Esophagus mucosa (tissue), 1 donor: Measurements from ENCODE around the gene CR1. TPM values are rescaled to one million over a fixed set of nuclear protein-coding genes. Genes with fewer than 3 reads are reported as not detected.
"Not testable (repeated sequence)": the region's sequence is repeated elsewhere in the genome, so short reads cannot be mapped to it uniquely, and the experiment has no call there.

Experiments
- ATAC-seq: fragments of 200-7000 bp; cut with Tn5 transposase; one replicate; pipeline ENCODE4 v1.9.1; 2020
- total RNA-seq: library from RNA; stranded (reverse); gene quantifications from one replicate; pipeline ENCODE4 v1.2.4, GENCODE V29; 2023
- donor health status: DM: yes; HTN: yes; CAD: no.

CR1 gene
- total RNA-seq, 1 donor from 2014 or later, result 0.96 TPM

GRCh38 chr1:207645635-207646081 is 149.7 kb downstream of the CR1 start:
- peak; percentile 53 for ATAC-seq

DNA sequence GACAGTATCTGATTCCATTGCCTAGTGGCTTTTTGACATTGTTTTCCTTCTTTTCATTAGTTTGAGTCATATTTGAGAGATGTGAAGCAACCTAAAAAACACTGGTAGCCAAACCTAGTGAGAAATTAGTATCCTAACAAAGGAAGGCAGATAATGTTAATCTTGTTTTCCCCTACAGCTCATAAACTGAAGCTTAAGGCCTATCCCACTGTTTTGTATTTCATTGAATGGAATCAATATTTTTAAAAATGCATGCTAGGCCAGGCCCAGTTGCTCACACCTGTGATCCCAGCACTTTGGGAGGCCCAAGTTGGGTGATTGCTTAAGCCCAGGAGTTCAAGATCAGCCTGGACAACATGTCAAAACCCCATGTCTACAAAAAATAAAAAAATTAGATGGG is 150.2 kb downstream of the CR1 start:
- no peak for ATAC-seq

DNA sequence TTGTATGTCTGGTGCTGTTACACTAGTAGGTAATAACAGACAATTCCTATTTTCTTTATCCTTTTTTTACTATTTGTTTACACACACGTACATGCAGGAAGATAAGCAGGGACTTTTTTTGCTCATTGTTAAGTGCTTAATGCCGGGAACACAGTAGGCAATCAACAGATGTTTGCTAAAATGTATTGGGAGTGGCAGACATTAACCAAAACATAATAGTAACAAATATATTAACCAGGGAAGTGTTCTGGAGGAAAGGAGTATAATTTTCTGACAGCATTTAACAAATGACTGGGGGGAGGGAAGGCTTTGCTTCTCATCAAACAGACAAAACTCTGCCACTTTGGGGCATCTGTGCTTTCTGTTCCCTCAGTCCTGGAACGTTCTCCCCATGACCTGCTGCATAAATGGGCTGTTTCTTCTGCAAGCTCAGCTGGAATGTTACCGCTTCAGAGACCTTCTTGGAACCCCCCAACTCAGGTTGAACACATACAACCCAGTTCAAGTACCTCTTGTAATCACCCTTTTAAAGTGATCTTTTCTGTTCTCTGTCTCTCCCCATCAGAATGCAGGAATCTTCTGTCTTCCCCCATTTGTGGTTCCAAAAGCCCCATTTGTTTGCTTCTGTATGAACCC is 151.1 kb downstream of the CR1 start:
- ATAC-seq, result no peak

DNA sequence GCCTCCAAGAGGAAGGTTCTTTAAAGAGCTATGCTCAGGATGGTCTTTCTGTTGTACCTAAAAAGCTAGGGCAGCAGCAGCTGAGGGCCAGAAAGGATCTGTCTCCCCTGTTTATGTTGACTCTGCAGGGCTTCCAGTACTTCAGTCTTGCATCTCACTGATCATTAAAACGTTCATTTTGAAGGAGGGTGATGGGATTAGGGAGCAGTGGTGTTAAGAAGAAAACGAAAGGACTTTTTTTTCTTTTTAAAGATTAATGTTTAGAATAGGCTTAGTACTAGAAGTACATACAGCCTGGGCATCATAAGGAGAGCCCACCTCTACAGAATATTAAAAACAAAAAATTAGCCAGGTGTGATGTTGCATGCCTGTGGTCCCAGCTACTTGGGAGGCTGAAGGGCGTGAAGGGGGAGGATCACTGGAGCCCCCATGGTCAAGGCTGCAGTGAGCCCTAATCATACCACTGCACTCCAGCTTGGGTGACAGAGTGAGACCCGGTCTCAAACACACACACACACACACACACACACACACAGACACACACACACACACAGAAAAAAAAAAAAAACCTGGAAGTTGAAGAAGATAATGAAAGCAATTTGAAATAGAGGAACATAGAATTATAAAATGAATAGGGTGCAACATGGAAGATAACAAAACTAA is 151.8 kb downstream of the CR1 start:
- no peak for ATAC-seq

DNA sequence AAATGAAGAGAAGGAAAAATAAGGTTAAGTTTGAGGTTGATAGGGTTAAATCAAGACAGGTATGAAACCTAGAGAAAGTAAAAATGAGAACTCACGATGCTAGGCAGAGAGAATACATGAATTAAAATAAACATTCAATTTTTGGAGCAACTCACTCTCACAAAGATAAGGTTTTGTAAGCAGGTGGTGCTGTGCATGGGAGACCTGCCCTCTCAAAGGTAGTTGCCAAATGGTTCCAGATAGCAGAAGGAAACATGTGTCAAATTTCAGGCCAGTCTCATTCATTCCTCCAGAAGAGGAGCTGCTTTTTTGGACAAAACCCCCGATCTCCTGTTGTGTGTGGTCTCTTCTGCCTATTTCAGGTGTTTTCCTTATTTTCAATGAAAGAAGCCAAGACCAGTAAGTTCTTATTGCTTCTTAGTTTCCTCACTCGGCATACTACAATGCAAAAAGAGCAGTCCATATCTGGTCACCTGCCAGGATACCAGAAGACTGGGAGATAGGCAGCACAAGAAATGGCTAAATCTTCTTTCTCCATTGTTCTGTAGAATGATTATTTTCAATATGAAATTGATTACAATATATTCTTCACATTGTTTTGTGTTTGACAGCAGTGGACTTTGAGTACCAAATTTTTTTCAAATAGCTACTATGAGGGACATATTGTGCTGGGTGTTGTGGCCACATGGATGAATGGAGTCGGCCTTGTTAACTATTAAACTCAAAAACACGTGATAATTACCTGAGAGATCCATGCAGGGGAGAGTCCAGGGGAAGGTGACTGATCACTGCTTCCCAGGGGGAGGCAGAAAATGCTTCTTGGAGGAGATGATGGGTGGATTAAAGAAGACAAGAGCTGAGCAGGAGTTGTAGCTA is 152.6 kb downstream of the CR1 start:
- no peak for ATAC-seq

DNA sequence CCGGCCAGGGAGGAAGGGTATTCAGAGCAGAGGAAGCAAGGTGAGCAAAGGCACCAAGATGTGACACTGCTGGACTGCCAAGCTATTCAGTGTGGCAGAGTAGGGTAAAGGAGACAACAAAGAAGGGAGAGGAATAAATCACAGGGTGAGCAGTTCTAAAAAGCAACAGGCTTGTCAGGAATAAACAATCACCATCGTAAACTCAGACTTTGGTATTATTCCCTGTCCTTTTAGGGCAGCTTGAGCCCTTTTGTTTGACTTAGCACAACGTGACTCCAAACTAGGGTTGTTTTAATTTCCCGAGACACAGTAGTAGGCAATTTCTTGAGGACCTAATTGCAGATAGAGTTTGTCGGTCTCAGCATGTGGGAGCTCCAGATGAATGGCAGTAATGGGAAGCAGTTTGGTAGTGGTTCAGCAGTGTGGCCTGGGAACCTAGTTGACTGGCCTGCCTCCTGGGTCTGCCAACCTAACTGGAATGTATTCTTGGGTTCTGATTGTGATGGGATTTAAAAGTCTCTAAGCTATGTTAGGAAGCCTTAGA is 153.3 kb downstream of the CR1 start:
- ATAC-seq, result no peak

DNA sequence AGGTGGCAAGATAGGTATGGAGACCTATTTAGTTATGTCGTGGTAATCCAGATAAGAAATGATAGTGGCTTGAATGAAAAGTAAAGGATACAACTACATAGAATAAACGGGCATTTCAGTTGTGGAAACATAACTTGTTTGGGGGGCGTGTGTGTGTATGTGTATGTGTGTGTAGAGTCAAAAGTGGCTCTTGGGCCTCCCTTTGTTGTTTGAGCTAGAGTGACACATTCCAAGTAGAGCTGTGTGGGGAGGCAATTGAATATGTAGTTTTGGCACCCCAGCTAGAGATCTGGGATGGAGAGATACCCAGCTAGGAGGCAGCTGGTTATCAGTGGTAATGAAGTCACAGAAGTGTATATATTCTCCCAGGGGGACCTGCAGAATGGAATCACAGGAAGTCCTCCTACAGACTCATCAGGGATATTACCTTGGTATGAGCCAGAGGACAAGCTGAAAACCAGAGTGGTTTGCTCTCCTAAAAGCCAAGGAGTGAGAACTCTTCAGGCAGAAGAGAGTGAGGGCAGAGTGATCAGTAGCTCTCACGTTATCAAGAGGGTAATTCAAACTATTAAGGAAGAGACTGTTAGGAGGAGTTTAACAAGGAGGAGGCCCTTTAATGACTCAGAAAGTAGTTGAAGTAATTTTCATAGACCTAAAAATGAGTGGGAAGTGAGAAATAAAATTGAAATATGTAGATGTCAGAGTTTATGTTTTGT is 154.1 kb downstream of the CR1 start:
- ATAC-seq, result no peak

DNA sequence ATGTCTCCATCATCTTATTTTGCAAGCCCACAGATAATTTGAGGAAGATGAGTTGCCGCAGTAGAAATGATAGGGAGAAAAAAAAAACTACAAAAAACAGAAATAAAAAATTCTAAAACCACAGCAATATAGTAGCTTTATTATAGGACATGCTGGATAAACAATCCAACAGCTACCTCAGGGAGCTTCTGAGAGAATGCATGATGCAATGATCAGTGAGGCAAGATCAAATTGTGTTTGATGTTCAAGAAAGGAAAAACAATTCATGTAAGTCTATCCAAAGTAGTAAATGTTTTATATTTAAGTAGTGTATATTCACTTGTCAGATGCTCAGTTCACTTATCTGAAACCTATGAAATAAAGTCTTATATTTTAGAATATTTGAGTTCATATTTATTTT is 155.6 kb downstream of the CR1 start:
- ATAC-seq, result no peak

GRCh38 chr1:207654320-207654719 is 158.4 kb downstream of the CR1 start:
- no peak for ATAC-seq

- peak; percentile 20 for ATAC-seq
Observed at GRCh38 chr1:207658408-207658807, 162.5 kb downstream of the CR1 start.

- ATAC-seq, result no peak
Observed at GRCh38 chr1:207658904-207659485, 163.0 kb downstream of the CR1 start.

GRCh38 chr1:207659545-207660153 is 163.7 kb downstream of the CR1 start:
- peak; percentile 72 for ATAC-seq

- not testable (repeated sequence) for ATAC-seq
Observed at GRCh38 chr1:207661420-207661819, 165.5 kb downstream of the CR1 start.

GRCh38 chr1:207666342-207666741 is 170.4 kb downstream of the CR1 start:
- no peak for ATAC-seq

DNA sequence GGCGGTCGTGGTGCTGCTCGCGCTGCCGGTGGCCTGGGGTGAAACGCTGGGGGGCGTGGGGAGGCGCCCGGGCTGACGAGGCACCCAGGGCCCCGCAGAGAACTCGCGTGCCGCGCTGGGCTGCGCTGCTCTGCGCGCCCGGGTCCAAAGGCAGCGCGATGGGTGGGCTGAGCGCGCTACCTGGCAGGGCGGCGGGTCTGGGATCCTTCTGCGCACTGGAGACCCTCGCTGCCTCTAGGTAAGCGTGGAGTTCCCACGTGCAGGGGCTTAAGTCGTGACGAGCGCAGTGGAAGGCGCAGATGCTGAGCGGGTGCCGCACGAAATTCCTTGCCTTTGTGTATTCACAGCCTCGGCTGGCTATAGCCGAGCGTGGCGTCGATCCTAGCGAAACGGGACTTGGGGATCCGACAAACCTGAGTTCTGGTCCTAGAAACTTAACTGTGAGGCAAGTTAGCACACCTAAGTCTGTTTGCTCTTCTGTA is 173.6 kb downstream of the CR1 start:
- ATAC-seq, result no peak

- ATAC-seq, result no peak
Observed at GRCh38 chr1:207670192-207670591, 174.2 kb downstream of the CR1 start.

DNA sequence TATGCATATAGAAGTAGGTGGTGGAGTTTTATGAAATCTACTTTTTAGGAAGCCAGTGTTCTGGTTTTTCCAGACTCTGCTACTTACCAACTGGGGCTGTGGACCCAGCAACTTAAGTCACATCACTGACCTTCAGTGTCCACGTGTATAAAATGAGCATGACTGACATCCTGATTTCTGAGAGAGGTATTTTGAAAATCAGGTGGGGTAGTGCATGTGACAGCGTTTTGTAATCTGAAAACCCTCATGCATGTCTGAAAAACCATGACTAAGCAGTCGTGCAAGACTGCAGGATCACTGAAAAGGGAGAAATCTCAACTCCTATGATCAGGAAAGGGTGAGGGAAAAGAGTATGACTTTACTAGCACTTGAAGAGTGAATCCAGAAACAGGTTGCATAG is 175.0 kb downstream of the CR1 start:
- ATAC-seq, result no peak

DNA sequence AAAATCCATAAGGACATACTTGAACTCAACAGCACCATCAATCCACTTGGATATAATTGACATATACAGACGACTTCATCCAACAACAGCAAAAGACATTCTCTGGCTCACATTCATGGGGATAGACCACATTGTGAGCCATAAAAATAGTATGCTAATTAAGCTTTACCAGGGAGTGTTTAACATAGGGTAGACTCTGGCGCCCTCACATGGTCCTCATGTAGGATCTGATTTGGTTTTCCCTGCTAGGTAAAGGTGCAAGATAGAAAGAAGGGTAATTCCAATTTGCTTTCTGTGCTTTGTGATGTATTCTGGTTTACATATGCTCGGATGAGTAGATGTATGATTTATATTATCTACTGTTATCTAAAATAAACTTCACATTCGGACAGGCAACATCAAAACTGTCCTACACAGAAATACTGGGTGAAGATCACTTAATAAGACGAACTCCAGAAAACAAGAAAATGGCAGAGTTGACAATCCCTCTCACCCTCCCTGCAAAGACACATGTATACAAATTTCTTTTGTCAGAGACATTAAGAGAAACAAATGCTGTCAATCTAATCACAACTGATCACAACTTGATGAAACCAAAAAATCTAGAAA is 176.7 kb downstream of the CR1 start:
- peak; percentile 77 for ATAC-seq

GRCh38 chr1:207673399-207673798 is 177.4 kb downstream of the CR1 start:
- ATAC-seq, result peak; percentile 61

DNA sequence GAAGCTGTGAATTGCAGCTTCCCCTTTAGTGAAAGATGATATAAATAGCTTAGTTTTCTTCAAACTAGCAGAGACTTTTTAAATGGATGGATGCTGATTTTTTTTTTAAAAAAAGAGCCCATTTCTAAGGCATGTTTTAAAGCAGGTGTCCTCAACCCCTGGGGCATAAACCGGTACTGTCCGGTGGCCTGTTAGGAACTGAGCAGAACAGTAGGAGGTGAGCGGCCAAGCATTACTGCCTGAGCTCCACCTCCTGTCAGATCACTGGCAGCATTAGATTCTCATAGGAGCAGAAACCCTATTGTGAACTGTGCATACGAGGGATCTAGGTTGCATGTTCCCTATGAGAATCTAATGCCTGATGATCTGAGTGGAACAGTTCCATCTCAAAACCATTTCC is 180.2 kb downstream of the CR1 start:
- ATAC-seq, result no peak
